CD8-positive, alpha-beta memory T cell (primary cell): ENCODE measurements around the gene SNX19. TPM values are rescaled to one million over a fixed set of nuclear protein-coding genes. Genes with fewer than 3 reads are reported as not detected.

Experiments used
- CTCF ChIA-PET: fragments of 350-600 bp; sonication (Branson Sonifier 250); formaldehyde crosslinking; loops from one replicate; lab custom pipeline; 2021; ENCODE audit warnings: antibody characterized with exemption; lab: Charles Lee
- POLR2A ChIA-PET: fragments of 350-600 bp; sonication (Branson Sonifier 250); formaldehyde crosslinking; loops from one replicate; lab custom pipeline; 2021; ENCODE audit warnings: antibody characterized with exemption; lab: Charles Lee
- DNase-seq, 5 donors: peaks; one replicate each; pipeline versions ENCODE4 v3.0.0 to v3.0.0-alpha.2; 2020 to 2022; ENCODE audit warnings: mixed read lengths in 1 of 5
- H3K27ac ChIP-seq: one replicate; pipeline ENCODE4 v1.7.0; 2013; ENCODE audit warnings: low read depth, mild to moderate bottlenecking, low read length, moderate library complexity
- H3K27me3 ChIP-seq: 2 replicates; pipeline ENCODE4 v1.7.0; 2013; ENCODE audit warnings: low read length, mild to moderate bottlenecking; ENCODE audit not compliant: insufficient read depth, poor library complexity, severe bottlenecking
- H3K36me3 ChIP-seq: 2 replicates; pipeline ENCODE4 v1.7.0; 2013; ENCODE audit warnings: mild to moderate bottlenecking, low read length, moderate library complexity; ENCODE audit not compliant: insufficient read depth
- H3K4me1 ChIP-seq: 2 replicates; pipeline ENCODE4 v1.7.0; 2013; ENCODE audit warnings: mild to moderate bottlenecking, low read length, moderate library complexity; ENCODE audit not compliant: insufficient read depth
- H3K4me3 ChIP-seq: 2 replicates; pipeline ENCODE4 v1.7.0; 2013; ENCODE audit warnings: mild to moderate bottlenecking, low read length
- H3K9me3 ChIP-seq: 2 replicates; pipeline ENCODE4 v1.7.0; 2013; ENCODE audit warnings: mild to moderate bottlenecking, low read length
- H3K27ac Mint-ChIP-seq, 8 donors: one replicate each; pipeline ENCODE4 v1.8.0; 2020 to 2021; ENCODE audit warnings: mixed read lengths in 8 of 8, mild to moderate bottlenecking in 6 of 8, inconsistent platforms in 3 of 8, moderate library complexity in 3 of 8
- H3K27me3 Mint-ChIP-seq, 2 donors: one replicate each; pipeline ENCODE4 v1.8.0; 2020 to 2021; ENCODE audit warnings: mixed read lengths in 2 of 2, mild to moderate bottlenecking in 1 of 2, moderate library complexity in 1 of 2
- H3K36me3 Mint-ChIP-seq, 3 donors: one replicate each; pipeline ENCODE4 v1.8.0; 2020 to 2021; ENCODE audit warnings: mixed read lengths in 3 of 3, inconsistent platforms in 1 of 3, mild to moderate bottlenecking in 1 of 3
- H3K4me1 Mint-ChIP-seq, 3 donors: one replicate each; pipeline ENCODE4 v1.8.0; 2020 to 2021; ENCODE audit warnings: mixed read lengths in 3 of 3, inconsistent platforms in 1 of 3, mild to moderate bottlenecking in 1 of 3
- H3K4me3 Mint-ChIP-seq, 7 donors: one replicate each; pipeline ENCODE4 v1.8.0; 2020 to 2021; ENCODE audit warnings: mixed read lengths in 7 of 7, mild to moderate bottlenecking in 6 of 7, moderate library complexity in 4 of 7, inconsistent platforms in 2 of 7
- H3K9me3 Mint-ChIP-seq, 5 donors: one replicate each; pipeline ENCODE4 v1.8.0; 2020 to 2022; ENCODE audit warnings: mixed read lengths in 5 of 5, mild to moderate bottlenecking in 3 of 5, moderate library complexity in 2 of 5, inconsistent platforms in 1 of 5
- polyA plus RNA-seq: library from polyadenylated mRNA; unstranded; fragments of 300-500 nt; fragmentation: Illumina TruSeq; gene quantifications from one replicate; pipeline ENCODE4 v1.2.3, GENCODE V29; 2021
- total RNA-seq, 2 experiments: library from RNA; stranded (reverse); gene quantifications; one replicate each; pipeline ENCODE4 v1.2.3, GENCODE V29; 2021

SNX19 gene
- total and polyA plus RNA-seq, 3 experiments from 2014 or later = 21.9 to 44.4 (median 41.2) TPM

DNA sequence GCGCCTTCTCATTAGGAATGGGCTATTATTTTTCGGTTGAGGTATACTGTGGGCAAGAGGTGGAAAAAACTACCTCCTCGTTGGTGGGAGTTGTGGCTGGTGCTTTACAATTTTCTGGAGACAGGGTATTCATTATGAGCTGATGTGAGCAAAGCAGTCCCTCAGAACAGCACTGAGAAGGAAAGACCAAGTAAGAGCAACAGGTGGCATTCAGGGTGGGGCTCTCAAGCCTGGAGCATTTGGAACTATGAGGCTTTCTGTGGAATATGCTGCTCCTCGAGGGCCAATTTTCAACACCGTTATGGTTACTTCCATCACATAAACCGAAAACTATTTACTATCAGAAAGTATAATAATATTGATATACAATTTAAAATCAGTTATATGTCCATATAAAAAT lies 3.7 kb downstream of the SNX19 start:
- CTCF ChIA-PET = no interaction called here
- H3K4me1 ChIP-seq = peaks cover 31% of the 10 kb centered on the region
- no peaks in the 10 kb centered on the region for H3K27me3 Mint-ChIP-seq
- H3K36me3 ChIP-seq = peaks cover 28% of the 10 kb centered on the region
- H3K9me3 ChIP-seq = no peaks in the 10 kb centered on the region
- H3K36me3 Mint-ChIP-seq = peaks cover 23 to 73% (median 42%) of the 10 kb centered on the region in 3 donors
- no peak overlapping the region for H3K4me3 ChIP-seq
- DNase-seq = no peak
- POLR2A ChIA-PET = no interaction called here
- H3K4me1 Mint-ChIP-seq = peaks cover 34 to 78% (median 71%) of the 10 kb centered on the region in 3 donors
- peak overlapping the region in 1 of 8 donors; percentile 54 for H3K27ac Mint-ChIP-seq
- peaks cover 9 to 34% (median 15%) of the 10 kb centered on the region in 5 donors for H3K9me3 Mint-ChIP-seq
- H3K4me3 Mint-ChIP-seq = peak overlapping the region in 1 of 7 donors; percentile 75
- H3K27ac ChIP-seq = no peak overlapping the region
- H3K27me3 ChIP-seq = no peaks in the 10 kb centered on the region

DNA sequence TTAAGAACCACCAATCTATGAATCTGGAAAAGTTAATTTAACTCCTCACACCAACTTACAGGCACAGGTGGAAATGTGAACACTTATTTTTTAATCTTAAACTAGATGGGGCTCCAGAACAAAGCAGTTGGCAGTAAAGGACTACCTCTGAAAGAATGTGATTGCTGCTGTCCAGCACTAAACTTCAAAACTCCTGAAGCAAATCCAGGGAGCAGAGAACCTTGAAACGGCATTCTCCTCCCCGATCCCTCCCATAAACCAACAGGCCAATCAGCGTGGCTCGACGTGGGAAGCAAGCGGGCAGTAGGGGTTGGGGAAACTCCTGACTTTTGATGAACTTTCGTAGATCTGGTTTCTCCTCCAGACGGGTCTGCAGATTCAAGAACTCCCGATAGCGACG lies 5.0 kb downstream of the SNX19 start:
- Mint-ChIP-seq H3K36me3 (peaks cover 30 to 83% (median 42%) of the 10 kb centered on the region in 3 donors), H3K4me3 (no peak overlapping the region), H3K27me3 (no peaks in the 10 kb centered on the region), H3K4me1 (peaks cover 29 to 72% (median 71%) of the 10 kb centered on the region in 3 donors), H3K9me3 (peaks cover 9 to 34% (median 15%) of the 10 kb centered on the region in 5 donors), H3K27ac (no peak overlapping the region)
- POLR2A ChIA-PET = no interaction called here
- Histone ChIP-seq H3K4me1 (peaks cover 22% of the 10 kb centered on the region), H3K9me3 (no peaks in the 10 kb centered on the region), H3K4me3 (no peak overlapping the region), H3K36me3 (peaks cover 39% of the 10 kb centered on the region), H3K27ac (no peak overlapping the region), H3K27me3 (no peaks in the 10 kb centered on the region)
- CTCF ChIA-PET = interaction anchor here (1.4 kb wide), 1 partner anchor 17 kb away, joined by 4 read pairs; no protein-coding TSS in a partner anchor
- DNase-seq = no peak

DNA sequence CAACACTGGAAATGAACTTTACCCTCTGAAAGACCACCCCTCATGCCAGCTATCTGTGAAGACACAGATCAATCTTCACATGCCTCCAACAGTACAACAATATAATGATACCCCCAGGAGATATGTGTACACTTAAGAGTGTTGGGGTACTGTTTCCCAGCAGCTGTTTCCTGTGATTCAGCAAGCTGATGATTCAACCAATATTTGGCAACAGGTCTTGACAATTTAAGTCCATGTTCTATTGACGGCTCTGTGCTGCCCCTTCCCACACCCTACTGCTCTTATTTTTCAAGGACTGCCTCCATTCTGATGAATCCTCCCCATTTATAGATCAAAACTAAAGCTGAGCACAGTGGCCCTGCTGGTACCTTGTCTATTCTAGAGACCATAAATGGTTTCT lies 6.6 kb downstream of the SNX19 start:
- Histone ChIP-seq H3K9me3 (no peaks in the 10 kb centered on the region), H3K4me3 (no peak overlapping the region), H3K27ac (no peak overlapping the region), H3K27me3 (no peaks in the 10 kb centered on the region), H3K4me1 (peaks cover 8% of the 10 kb centered on the region), H3K36me3 (peaks cover 47% of the 10 kb centered on the region)
- H3K9me3 Mint-ChIP-seq = peaks cover 9 to 31% (median 15%) of the 10 kb centered on the region in 5 donors
- ChIA-PET CTCF (interaction anchor here (0.7 kb wide), 1 partner anchor 478 kb away, joined by 3 read pairs; no protein-coding TSS in a partner anchor), POLR2A (no interaction called here)
- DNase-seq = no peak
- H3K4me3 Mint-ChIP-seq = peak overlapping the region in 1 of 7 donors; percentile 10
- peaks cover 27 to 71% (median 64%) of the 10 kb centered on the region in 3 donors for H3K4me1 Mint-ChIP-seq
- peaks cover 42 to 92% (median 47%) of the 10 kb centered on the region in 3 donors for H3K36me3 Mint-ChIP-seq
- H3K27ac Mint-ChIP-seq = peak overlapping the region in 1 of 8 donors; percentile 51
- no peaks in the 10 kb centered on the region for H3K27me3 Mint-ChIP-seq

DNA sequence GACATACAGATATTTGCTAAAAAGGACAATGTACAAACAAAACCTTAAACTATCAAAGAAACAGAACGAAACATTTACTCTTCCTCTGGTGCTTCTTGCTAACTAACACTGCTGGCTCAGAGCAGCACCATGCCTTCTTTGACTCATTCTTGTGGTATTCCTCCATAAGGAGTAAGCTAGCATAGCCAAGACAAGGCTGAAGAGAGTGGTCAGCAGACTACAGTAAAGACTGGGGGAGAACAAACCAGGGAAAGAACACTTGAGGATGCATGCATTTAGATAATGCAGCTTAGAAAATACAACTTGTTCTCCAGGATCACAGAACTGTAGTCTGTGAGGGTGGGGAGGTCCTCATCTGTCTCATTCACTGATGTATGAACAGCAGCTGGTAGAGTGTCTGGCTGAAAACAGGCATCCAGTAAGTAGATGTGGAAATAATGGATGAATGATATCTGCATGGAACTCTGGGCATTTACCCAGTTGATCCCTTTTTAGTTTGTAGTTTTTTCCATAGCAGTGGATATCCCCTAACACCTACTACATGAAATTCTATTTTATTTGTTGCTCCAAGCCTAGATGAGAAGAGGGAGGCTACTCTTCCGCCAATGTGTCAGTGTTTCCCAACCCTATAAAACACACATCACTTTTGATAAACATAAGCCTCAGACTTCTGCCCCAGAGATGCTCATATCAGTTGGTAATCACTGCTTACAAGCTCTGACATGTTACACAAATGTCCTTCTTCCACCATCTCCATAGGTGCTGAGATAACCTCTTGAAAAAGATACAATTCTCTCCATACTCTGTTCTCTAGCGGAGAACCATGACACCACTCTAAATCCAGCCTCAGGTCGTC lies 7.3 kb downstream of the SNX19 start:
- H3K36me3 Mint-ChIP-seq = peaks cover 42 to 92% (median 48%) of the 10 kb centered on the region in 3 donors
- POLR2A ChIA-PET = no interaction called here

DNA sequence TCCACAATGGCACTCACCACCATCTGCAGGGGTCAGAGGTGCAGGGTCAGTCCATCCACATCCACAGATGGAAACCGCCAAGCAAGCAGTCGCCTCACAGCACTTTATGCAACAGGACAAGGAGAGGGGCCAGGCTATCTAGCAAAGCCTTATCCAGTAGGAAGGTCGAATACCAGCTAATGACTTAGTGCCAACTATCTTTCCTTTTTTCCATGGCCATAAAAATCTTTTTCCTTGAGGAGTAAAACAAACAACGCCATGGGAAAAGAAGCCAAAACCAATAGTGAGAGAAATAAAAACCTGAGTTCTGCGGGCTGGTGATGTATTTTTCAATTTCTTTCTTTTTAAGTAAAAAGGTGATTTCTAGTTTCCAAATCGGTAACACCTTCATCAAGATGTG lies 8.2 kb downstream of the SNX19 start:
- Mint-ChIP-seq H3K27ac (peak overlapping the region in 1 of 8 donors; percentile 38), H3K4me1 (peaks cover 21 to 55% (median 49%) of the 10 kb centered on the region in 3 donors), H3K36me3 (peaks cover 41 to 92% (median 42%) of the 10 kb centered on the region in 3 donors), H3K9me3 (peaks cover 7 to 18% (median 9%) of the 10 kb centered on the region in 5 donors), H3K27me3 (no peaks in the 10 kb centered on the region), H3K4me3 (no peak overlapping the region)
- Histone ChIP-seq H3K36me3 (peaks cover 59% of the 10 kb centered on the region), H3K9me3 (no peaks in the 10 kb centered on the region), H3K27me3 (no peaks in the 10 kb centered on the region), H3K4me1 (no peaks in the 10 kb centered on the region), H3K4me3 (no peak overlapping the region), H3K27ac (no peak overlapping the region)
- ChIA-PET POLR2A (no interaction called here), CTCF (interaction anchor here (7.0 kb wide), 1 partner anchor 8 kb away, joined by 44 read pairs; the partner anchor contains the start of gene SNX19)
- no peak for DNase-seq

More for the DNA sequence above, 7.3 kb downstream of the SNX19 start:
- Histone ChIP-seq H3K4me3 (no peak overlapping the region), H3K27me3 (no peaks in the 10 kb centered on the region), H3K9me3 (no peaks in the 10 kb centered on the region), H3K4me1 (peaks cover 2% of the 10 kb centered on the region), H3K27ac (no peak overlapping the region), H3K36me3 (peaks cover 52% of the 10 kb centered on the region)
- no peak overlapping the region for H3K4me3 Mint-ChIP-seq
- H3K27ac Mint-ChIP-seq = peak overlapping the region in 3 of 8 donors; percentile 20 to 56 (median 38)
- CTCF ChIA-PET = interaction anchor here (0.7 kb wide), 1 partner anchor 478 kb away, joined by 3 read pairs; no protein-coding TSS in a partner anchor
- H3K9me3 Mint-ChIP-seq = peaks cover 9 to 25% (median 13%) of the 10 kb centered on the region in 5 donors
- peaks cover 25 to 64% (median 58%) of the 10 kb centered on the region in 3 donors for H3K4me1 Mint-ChIP-seq
- no peak for DNase-seq
- no peaks in the 10 kb centered on the region for H3K27me3 Mint-ChIP-seq

DNA sequence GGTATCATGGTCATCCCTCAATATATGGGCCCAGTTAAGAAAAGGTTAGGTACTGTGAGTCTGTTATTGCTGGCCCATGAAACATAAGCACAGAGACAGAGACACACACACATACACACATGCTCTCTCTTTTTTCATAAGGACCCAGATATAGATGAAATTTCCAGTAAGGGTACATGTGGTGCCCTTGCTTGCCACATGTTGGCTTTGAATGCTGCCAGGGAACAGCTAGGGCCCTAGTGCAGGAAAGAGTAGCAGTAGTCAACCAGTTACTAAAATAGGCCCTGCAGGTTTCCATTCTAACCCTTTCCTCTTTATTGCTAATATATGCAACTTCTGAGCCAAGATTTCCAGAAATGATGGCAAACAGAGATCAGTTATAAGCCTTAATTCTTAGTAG lies 9.1 kb downstream of the SNX19 start:
- no peaks in the 10 kb centered on the region for H3K27me3 Mint-ChIP-seq
- peaks cover 66% of the 10 kb centered on the region for H3K36me3 ChIP-seq
- CTCF ChIA-PET = interaction anchor here (1.3 to 7.0 kb wide), 2 partner anchors 9 to 11 kb away, joined by 3 to 44 read pairs; partner anchors contain the start of gene SNX19
- no peaks in the 10 kb centered on the region for H3K4me1 ChIP-seq
- peaks cover 19 to 48% (median 43%) of the 10 kb centered on the region in 3 donors for H3K4me1 Mint-ChIP-seq
- H3K4me3 Mint-ChIP-seq = no peak overlapping the region
- H3K27me3 ChIP-seq = no peaks in the 10 kb centered on the region
- H3K27ac Mint-ChIP-seq = peak overlapping the region in 1 of 8 donors; percentile 42
- H3K4me3 ChIP-seq = no peak overlapping the region
- peaks cover 4 to 11% (median 5%) of the 10 kb centered on the region in 5 donors for H3K9me3 Mint-ChIP-seq
- DNase-seq = no peak
- H3K27ac ChIP-seq = no peak overlapping the region
- peaks cover 35 to 95% (median 41%) of the 10 kb centered on the region in 3 donors for H3K36me3 Mint-ChIP-seq
- POLR2A ChIA-PET = no interaction called here
- no peaks in the 10 kb centered on the region for H3K9me3 ChIP-seq

DNA sequence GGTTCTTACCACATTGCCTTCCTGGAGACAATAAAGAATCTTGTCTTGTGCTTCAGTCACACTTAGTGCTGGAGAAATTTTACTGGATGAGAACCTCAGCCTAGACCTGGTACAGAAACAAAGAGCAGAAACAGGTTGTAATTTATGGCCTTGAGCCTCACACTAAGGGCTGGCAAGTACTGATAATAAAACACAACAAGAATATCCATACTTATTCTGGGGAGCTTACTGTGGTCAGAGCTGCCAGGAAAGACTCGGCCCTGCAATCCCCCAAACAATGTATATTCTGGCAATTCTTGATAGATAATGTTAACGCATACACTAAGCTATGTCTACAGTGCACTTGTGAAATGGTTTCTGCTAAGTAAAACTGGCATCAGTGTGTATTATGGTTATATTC lies 9.7 kb downstream of the SNX19 start:
- Mint-ChIP-seq H3K9me3 (peaks cover 0 to 5% (median 2%) of the 10 kb centered on the region in 5 donors), H3K36me3 (peaks cover 29 to 95% (median 38%) of the 10 kb centered on the region in 3 donors), H3K4me1 (peaks cover 19 to 42% (median 38%) of the 10 kb centered on the region in 3 donors), H3K27me3 (no peaks in the 10 kb centered on the region), H3K4me3 (no peak overlapping the region), H3K27ac (peak overlapping the region in 1 of 8 donors; percentile 75)
- Histone ChIP-seq H3K4me3 (no peak overlapping the region), H3K36me3 (peaks cover 69% of the 10 kb centered on the region), H3K27ac (no peak overlapping the region), H3K27me3 (no peaks in the 10 kb centered on the region), H3K4me1 (no peaks in the 10 kb centered on the region), H3K9me3 (no peaks in the 10 kb centered on the region)
- ChIA-PET POLR2A (no interaction called here), CTCF (interaction anchor here (1.1 to 7.0 kb wide), 3 partner anchors 9 to 44 kb away, joined by 3 to 44 read pairs (median 4); partner anchors contain the start of gene SNX19)
- no peak for DNase-seq
